ENCODE measurements around the gene KCNC1.

DNA sequence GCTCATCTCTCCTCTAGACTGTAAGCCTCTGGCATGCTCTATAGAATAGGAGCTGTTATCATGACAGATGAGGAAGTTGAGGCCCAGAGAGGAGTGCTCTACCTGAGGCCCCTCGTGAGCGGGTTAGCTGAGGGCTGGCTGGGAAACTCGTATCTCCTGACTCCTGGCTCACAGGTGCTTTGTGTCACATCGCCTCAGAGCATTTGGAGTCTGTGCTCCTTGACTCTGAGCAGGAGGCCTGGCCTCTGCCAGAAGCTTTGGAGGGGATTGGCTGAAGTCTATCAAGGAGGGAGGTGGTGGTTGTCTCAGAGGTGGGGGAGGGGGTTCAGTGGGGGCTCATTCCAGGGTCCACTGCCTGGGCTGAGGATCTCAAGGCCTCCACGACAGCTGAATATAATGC lies 7.4 kb downstream of the KCNC1 start:
- TF ChIP-seq POLR2AphosphoS5 (IDR thresholded peaks at IDR 0.05; ENCODE audit: low read depth, low read length), result no peak
- no peak for TF ChIP-seq FOXP2 (optimal IDR thresholded peaks at IDR 0.05; ENCODE audit: borderline replicate concordance, extremely low read depth, extremely low read length, insufficient read depth)
- no peak for TF ChIP-seq REST (IDR thresholded peaks at IDR 0.05; ENCODE audit: insufficient read depth in 1 of 2, low read depth in 2 of 2, low read length in 2 of 2)
